Suppressor macrophage (primary cell): ENCODE results near the gene FBXL4.
A peak's percentile ranks its signal among the peaks of the same experiment; 100 is the strongest.

ENCODE experiments used
- DNase-seq, 4 experiments: peaks; one replicate each; pipeline ENCODE4 v3.0.0-alpha.2; 2020 to 2022
- total RNA-seq, 17 experiments: gene quantifications; one replicate each; lab custom pipeline; 2026; ENCODE audit warnings: mixed read lengths in 6 of 17, inconsistent platforms in 3 of 17; lab: John Stamatoyannopoulos, UW

FBXL4 gene
- 7.4 to 43.8 (median 26.3) reads per million in 17 experiments for total RNA-seq

GRCh38 chr6:98947411-98948292, at the start of gene FBXL4:
TSS of gene FBXL4 (minus strand) at chr6:98947946. CDS start at chr6:98926988, 20,958 bp downstream.
- peak; percentile 84 to 95 (median 92) for DNase-seq

- no peak for DNase-seq
Observed at GRCh38 chr6:98995116-98995515, 47.4 kb upstream of the FBXL4 start.

- no peak for DNase-seq
Observed at GRCh38 chr6:98992535-98992934, 44.8 kb upstream of the FBXL4 start.

- DNase-seq: no peak
Observed at GRCh38 chr6:98986071-98986615, 38.4 kb upstream of the FBXL4 start.

GRCh38 chr6:98985391-98985790, 37.6 kb upstream of the FBXL4 start:
- no peak for DNase-seq

- DNase-seq: no peak
Observed at GRCh38 chr6:98984121-98984520, 36.4 kb upstream of the FBXL4 start.

GRCh38 chr6:98981473-98981872, 33.7 kb upstream of the FBXL4 start:
- DNase-seq: no peak

- DNase-seq: no peak
Observed at GRCh38 chr6:98980819-98981218, 33.1 kb upstream of the FBXL4 start.

- no peak for DNase-seq
Observed at GRCh38 chr6:98977671-98978292, 30.0 kb upstream of the FBXL4 start.

- peak; percentile 4 to 35 (median 10) for DNase-seq
Observed at GRCh38 chr6:98976674-98977385, 29.1 kb upstream of the FBXL4 start.

- DNase-seq: no peak
Observed at GRCh38 chr6:98975421-98975820, 27.7 kb upstream of the FBXL4 start.

GRCh38 chr6:98974309-98974708, 26.6 kb upstream of the FBXL4 start:
- DNase-seq: peak in 2 of 4 experiments; percentile 34 to 49

GRCh38 chr6:98973571-98973970, 25.8 kb upstream of the FBXL4 start:
- DNase-seq: no peak

- DNase-seq: no peak
Observed at GRCh38 chr6:98971303-98971702, 23.6 kb upstream of the FBXL4 start.

- DNase-seq: no peak
Observed at GRCh38 chr6:98970469-98970868, 22.7 kb upstream of the FBXL4 start.

GRCh38 chr6:98967616-98968015, 19.9 kb upstream of the FBXL4 start:
- DNase-seq: no peak

- DNase-seq: no peak
Observed at GRCh38 chr6:98959631-98960030, 11.9 kb upstream of the FBXL4 start.

GRCh38 chr6:98958776-98959175, 11.0 kb upstream of the FBXL4 start:
- DNase-seq: no peak

- DNase-seq: no peak
Observed at GRCh38 chr6:98957450-98957849, 9.7 kb upstream of the FBXL4 start.

GRCh38 chr6:98949589-98949988, 1.8 kb upstream of the FBXL4 start:
- DNase-seq: no peak

- peak in 3 of 4 experiments; percentile 5 to 15 (median 8) for DNase-seq
Observed at GRCh38 chr6:98946879-98947410, 801 bp downstream of the FBXL4 start.

- no peak for DNase-seq
Observed at GRCh38 chr6:98946266-98946878, 1.4 kb downstream of the FBXL4 start.
